HEK293 (cell line): ENCODE measurements around the gene KLK1.
A peak's percentile ranks its signal among the peaks of the same experiment; 100 is the strongest.

ENCODE experiments used
- CTCF ChIA-PET: fragments of 350-600 bp; formaldehyde crosslinking; extraction: SDS; loops from one replicate; lab custom pipeline; 2021; ENCODE audit warnings: antibody characterized with exemption; lab: Yijun Ruan, JAX
- POLR2A ChIA-PET: fragments of 300-600 bp; formaldehyde crosslinking; extraction: SDS; loops from one replicate; lab custom pipeline; 2020; ENCODE audit warnings: antibody characterized with exemption, inconsistent platforms; lab: Yijun Ruan, JAX
- H3K27ac ChIP-seq: fragments of 200-500 bp; sonication (Bioruptor generic); 2 replicates; pipeline ENCODE4 v1.5.1; 2014; ENCODE audit warnings: low read depth, low read length, control low read depth, inconsistent platforms; ENCODE audit errors: extremely low read depth
- H3K36me3 ChIP-seq, 2 experiments: fragments of 200-500 bp in 1 of 2; sonication (Bioruptor generic) in 1 of 2; 1 replicate in 1 of 2; 2 replicates in 1 of 2; pipeline ENCODE4 v1.5.1; 2014 to 2017; ENCODE audit warnings: inconsistent platforms in 2 of 2, low read length in 2 of 2; ENCODE audit not compliant: control insufficient read depth in 2 of 2, insufficient read depth in 1 of 2
- H3K4me1 ChIP-seq: fragments of 200-500 bp; sonication (Bioruptor generic); 2 replicates; pipeline ENCODE4 v1.5.1; 2014; ENCODE audit warnings: mild to moderate bottlenecking, low read length, inconsistent platforms; ENCODE audit not compliant: control insufficient read depth, insufficient read depth
- H3K4me3 ChIP-seq: 2 replicates; pipeline ENCODE4 v1.5.1; 2011; ENCODE audit warnings: low read depth, mild to moderate bottlenecking, control low read depth, low read length, moderate library complexity
- H3K9me3 ChIP-seq: fragments of 200-500 bp; sonication (Bioruptor generic); 2 replicates; pipeline ENCODE4 v1.5.1; 2014; ENCODE audit warnings: low read depth, low read length, inconsistent platforms; ENCODE audit not compliant: control insufficient read depth, insufficient read depth
- OSR2 ChIP-seq: fragments of 450-650 bp; formaldehyde crosslinking; IDR thresholded peaks from 2 replicates; pipeline ENCODE4 v1.5.1; 2016; ENCODE audit warnings: missing biosample characterization, missing genetic modification characterization
- SCRT2 ChIP-seq: fragments of 450-650 bp; formaldehyde crosslinking; IDR thresholded peaks from 2 replicates; pipeline ENCODE4 v1.5.1; 2016; ENCODE audit warnings: missing biosample characterization, missing genetic modification characterization
- SP2 ChIP-seq: fragments of 450-650 bp; formaldehyde crosslinking; IDR thresholded peaks from 2 replicates; pipeline ENCODE4 v1.5.1; 2016; ENCODE audit warnings: missing biosample characterization, missing genetic modification characterization
- YY1 ChIP-seq: fragments of 450-650 bp; formaldehyde crosslinking; IDR thresholded peaks from 2 replicates; pipeline ENCODE4 v1.5.1; 2018; ENCODE audit warnings: missing biosample characterization, missing genetic modification characterization
- ZBTB1 ChIP-seq: fragments of 450-650 bp; formaldehyde crosslinking; IDR thresholded peaks from 2 replicates; pipeline ENCODE4 v1.5.1; 2016; ENCODE audit warnings: missing biosample characterization, missing genetic modification characterization
- ZEB2 ChIP-seq: fragments of 450-650 bp; formaldehyde crosslinking; IDR thresholded peaks from 2 replicates; pipeline ENCODE4 v1.5.1; 2016; ENCODE audit warnings: missing biosample characterization, missing genetic modification characterization
- ZIC2 ChIP-seq: fragments of 450-650 bp; formaldehyde crosslinking; IDR thresholded peaks from 2 replicates; pipeline ENCODE4 v1.5.1; 2016; ENCODE audit warnings: missing biosample characterization, missing genetic modification characterization
- ZNF112 ChIP-seq: fragments of 450-650 bp; formaldehyde crosslinking; IDR thresholded peaks from 2 replicates; pipeline ENCODE4 v1.5.0; 2017; ENCODE audit warnings: missing biosample characterization, missing genetic modification characterization
- ZNF121 ChIP-seq: fragments of 450-650 bp; formaldehyde crosslinking; IDR thresholded peaks from 2 replicates; pipeline ENCODE4 v1.5.1; 2016; ENCODE audit warnings: missing biosample characterization, missing genetic modification characterization
- ZNF19 ChIP-seq: fragments of 450-650 bp; formaldehyde crosslinking; IDR thresholded peaks from 2 replicates; pipeline ENCODE4; 2016; ENCODE audit warnings: missing biosample characterization, missing genetic modification characterization, low read depth
- ZNF24 ChIP-seq: fragments of 450-650 bp; formaldehyde crosslinking; IDR thresholded peaks from 2 replicates; pipeline ENCODE4 v1.5.1; 2016; ENCODE audit warnings: missing biosample characterization, missing genetic modification characterization
- ZNF350 ChIP-seq: fragments of 450-650 bp; formaldehyde crosslinking; IDR thresholded peaks from 2 replicates; pipeline ENCODE4 v1.5.0; 2017; ENCODE audit warnings: missing biosample characterization, mild to moderate bottlenecking, missing genetic modification characterization
- ZNF394 ChIP-seq: fragments of 450-650 bp; formaldehyde crosslinking; IDR thresholded peaks from 2 replicates; pipeline ENCODE4 v1.5.1; 2016; ENCODE audit warnings: missing biosample characterization, missing genetic modification characterization, mild to moderate bottlenecking, moderate library complexity, borderline replicate concordance
- ZNF423 ChIP-seq: fragments of 450-650 bp; formaldehyde crosslinking; IDR thresholded peaks from 2 replicates; pipeline ENCODE4 v1.5.1; 2016; ENCODE audit warnings: missing biosample characterization, missing genetic modification characterization
- ZNF555 ChIP-seq: fragments of 450-650 bp; formaldehyde crosslinking; conservative IDR thresholded peaks from 2 replicates; pipeline ENCODE4 v1.5.1; 2017; ENCODE audit warnings: missing biosample characterization, mild to moderate bottlenecking, missing genetic modification characterization, inconsistent platforms
- TF ChIP-seq, protein P1 (sequence below): fragments of 450-650 bp; formaldehyde crosslinking; IDR thresholded peaks from 2 replicates; pipeline ENCODE4 v1.5.1; 2016; ENCODE audit warnings: missing biosample characterization, missing genetic modification characterization, borderline replicate concordance
- TF ChIP-seq, protein P2 (sequence below): fragments of 450-650 bp; formaldehyde crosslinking; IDR thresholded peaks from 2 replicates; pipeline ENCODE4 v1.5.1; 2016; ENCODE audit warnings: missing biosample characterization, missing genetic modification characterization
- TF ChIP-seq, protein P3 (sequence below): fragments of 450-650 bp; formaldehyde crosslinking; IDR thresholded peaks from 2 replicates; pipeline ENCODE4 v1.5.1; 2016; ENCODE audit warnings: missing biosample characterization, missing genetic modification characterization

Gene KLK1

DNA sequence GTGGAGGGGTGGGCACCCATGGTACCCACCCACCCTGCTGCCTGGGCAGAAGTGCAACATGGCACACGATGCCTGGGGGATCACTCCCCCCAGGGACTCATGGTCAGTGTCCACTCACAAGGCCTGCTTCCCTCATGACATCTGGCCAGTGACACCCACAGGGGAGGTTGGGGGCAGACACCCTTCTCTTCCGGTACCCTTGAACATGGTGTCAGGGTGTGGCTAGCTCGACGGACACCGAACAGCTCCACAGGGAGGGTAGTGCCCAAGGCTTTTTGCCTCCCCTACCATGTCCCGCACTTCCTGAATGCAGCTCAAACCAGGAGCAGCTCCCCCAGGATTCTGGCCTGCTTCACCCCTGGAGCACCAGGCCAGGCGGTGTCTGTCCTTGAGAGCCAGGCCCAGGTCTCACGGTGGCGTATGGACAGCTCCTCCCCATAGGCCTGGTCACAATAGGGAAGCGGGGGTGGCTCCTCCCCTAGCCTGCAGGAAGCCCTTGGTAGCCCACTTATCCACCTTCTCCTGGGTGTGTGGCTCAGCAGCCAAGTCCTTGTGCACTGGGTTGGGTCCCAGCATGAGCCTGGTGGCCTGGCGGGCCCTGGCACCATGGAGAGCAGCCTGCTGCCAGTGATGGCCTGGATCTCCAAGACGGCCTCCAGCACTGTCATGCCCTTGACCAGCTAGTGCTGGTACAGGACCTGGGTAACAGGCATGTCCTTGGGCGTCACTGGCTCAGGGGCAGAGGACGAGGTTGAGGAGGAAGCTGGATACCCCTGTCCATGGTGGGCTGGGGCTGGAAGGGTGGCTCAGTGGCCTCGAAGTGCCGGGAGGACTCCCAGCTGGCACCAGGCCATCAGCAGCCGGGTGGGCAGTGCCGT lies 25.6 kb downstream of the KLK1 start (continued):
- TF ChIP-seq, protein P1, sequence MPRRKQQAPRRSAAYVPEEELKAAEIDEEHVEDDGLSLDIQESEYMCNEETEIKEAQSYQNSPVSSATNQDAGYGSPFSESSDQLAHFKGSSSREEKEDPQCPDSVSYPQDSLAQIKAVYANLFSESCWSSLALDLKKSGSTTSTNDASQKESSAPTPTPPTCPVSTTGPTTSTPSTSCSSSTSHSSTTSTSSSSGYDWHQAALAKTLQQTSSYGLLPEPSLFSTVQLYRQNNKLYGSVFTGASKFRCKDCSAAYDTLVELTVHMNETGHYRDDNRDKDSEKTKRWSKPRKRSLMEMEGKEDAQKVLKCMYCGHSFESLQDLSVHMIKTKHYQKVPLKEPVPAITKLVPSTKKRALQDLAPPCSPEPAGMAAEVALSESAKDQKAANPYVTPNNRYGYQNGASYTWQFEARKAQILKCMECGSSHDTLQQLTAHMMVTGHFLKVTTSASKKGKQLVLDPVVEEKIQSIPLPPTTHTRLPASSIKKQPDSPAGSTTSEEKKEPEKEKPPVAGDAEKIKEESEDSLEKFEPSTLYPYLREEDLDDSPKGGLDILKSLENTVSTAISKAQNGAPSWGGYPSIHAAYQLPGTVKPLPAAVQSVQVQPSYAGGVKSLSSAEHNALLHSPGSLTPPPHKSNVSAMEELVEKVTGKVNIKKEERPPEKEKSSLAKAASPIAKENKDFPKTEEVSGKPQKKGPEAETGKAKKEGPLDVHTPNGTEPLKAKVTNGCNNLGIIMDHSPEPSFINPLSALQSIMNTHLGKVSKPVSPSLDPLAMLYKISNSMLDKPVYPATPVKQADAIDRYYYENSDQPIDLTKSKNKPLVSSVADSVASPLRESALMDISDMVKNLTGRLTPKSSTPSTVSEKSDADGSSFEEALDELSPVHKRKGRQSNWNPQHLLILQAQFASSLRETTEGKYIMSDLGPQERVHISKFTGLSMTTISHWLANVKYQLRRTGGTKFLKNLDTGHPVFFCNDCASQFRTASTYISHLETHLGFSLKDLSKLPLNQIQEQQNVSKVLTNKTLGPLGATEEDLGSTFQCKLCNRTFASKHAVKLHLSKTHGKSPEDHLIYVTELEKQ (tag by site-specific recombination): no peak
- TF ChIP-seq ZNF19 (tag by site-specific recombination): no peak
- TF ChIP-seq, protein P2, sequence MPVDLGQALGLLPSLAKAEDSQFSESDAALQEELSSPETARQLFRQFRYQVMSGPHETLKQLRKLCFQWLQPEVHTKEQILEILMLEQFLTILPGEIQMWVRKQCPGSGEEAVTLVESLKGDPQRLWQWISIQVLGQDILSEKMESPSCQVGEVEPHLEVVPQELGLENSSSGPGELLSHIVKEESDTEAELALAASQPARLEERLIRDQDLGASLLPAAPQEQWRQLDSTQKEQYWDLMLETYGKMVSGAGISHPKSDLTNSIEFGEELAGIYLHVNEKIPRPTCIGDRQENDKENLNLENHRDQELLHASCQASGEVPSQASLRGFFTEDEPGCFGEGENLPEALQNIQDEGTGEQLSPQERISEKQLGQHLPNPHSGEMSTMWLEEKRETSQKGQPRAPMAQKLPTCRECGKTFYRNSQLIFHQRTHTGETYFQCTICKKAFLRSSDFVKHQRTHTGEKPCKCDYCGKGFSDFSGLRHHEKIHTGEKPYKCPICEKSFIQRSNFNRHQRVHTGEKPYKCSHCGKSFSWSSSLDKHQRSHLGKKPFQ: no peak
- no peak for TF ChIP-seq ZNF24 (tag by site-specific recombination)
- TF ChIP-seq SP2 (tag by site-specific recombination): no peak
- TF ChIP-seq ZIC2: peak; percentile 98
- TF ChIP-seq ZBTB1: no peak
- TF ChIP-seq, protein P3, sequence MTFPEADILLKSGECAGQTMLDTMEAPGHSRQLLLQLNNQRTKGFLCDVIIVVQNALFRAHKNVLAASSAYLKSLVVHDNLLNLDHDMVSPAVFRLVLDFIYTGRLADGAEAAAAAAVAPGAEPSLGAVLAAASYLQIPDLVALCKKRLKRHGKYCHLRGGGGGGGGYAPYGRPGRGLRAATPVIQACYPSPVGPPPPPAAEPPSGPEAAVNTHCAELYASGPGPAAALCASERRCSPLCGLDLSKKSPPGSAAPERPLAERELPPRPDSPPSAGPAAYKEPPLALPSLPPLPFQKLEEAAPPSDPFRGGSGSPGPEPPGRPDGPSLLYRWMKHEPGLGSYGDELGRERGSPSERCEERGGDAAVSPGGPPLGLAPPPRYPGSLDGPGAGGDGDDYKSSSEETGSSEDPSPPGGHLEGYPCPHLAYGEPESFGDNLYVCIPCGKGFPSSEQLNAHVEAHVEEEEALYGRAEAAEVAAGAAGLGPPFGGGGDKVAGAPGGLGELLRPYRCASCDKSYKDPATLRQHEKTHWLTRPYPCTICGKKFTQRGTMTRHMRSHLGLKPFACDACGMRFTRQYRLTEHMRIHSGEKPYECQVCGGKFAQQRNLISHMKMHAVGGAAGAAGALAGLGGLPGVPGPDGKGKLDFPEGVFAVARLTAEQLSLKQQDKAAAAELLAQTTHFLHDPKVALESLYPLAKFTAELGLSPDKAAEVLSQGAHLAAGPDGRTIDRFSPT: peak; percentile 81
- no peak for TF ChIP-seq ZNF423 (tag by site-specific recombination)
- no peak for TF ChIP-seq SCRT2 (tag by site-specific recombination)
- no peak for TF ChIP-seq ZNF121 (tag by site-specific recombination)
- no peak for TF ChIP-seq ZNF555 (tag by site-specific recombination)
- TF ChIP-seq YY1 (tag by site-specific recombination): no peak
- no peak for TF ChIP-seq ZNF112 (tag by site-specific recombination)
- TF ChIP-seq ZNF350 (tag by site-specific recombination): no peak

DNA sequence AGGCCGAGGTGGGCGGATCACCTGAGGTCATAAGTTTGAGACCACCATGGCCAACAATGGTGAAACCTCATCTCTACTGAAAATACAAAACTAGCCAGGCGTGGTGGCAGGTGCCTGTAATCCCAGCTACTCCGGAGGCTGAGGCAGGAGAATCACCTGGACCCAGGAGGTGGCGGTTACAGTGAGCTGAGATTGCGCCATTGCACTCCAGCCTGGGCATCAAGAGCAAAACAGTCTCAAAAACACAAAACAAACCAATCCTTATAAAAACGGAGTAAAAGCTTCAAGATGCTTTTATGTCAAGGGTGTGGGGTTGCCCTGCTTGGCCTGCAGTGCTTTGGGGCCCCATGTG lies 26.2 kb downstream of the KLK1 start:
- H3K27ac ChIP-seq: no peak overlapping the region
- CTCF ChIA-PET: interaction anchor here (0.6 to 9.4 kb wide), 4 partner anchors 46 to 260 kb away, joined by 3 to 79 read pairs (median 4); no protein-coding TSS in a partner anchor
- H3K4me1 ChIP-seq: peaks cover 9% of the 10 kb centered on the region
- H3K4me3 ChIP-seq: no peak overlapping the region
- TF ChIP-seq ZBTB1: no peak
- TF ChIP-seq OSR2 (tag by site-specific recombination): 0 out of 2 replicates have a peak, but pooled peaks have one; percentile 3
- TF ChIP-seq ZEB2 (tag by site-specific recombination): peak; percentile 71
- TF ChIP-seq ZNF394 (tag by site-specific recombination): peak; percentile 48; the same call in 1 of the 2 replicates
- TF ChIP-seq, all 188 proteins: peak for 3
- POLR2A ChIA-PET: interaction anchor here (0.5 to 1.9 kb wide), 3 partner anchors 9 to 478 kb away, joined by 3 to 4 read pairs (median 3); no protein-coding TSS in a partner anchor
- H3K36me3 ChIP-seq: peaks cover 31 to 70% of the 10 kb centered on the region in 2 experiments
- H3K9me3 ChIP-seq: no peaks in the 10 kb centered on the region
